Measurements from ENCODE around the gene DLL1.

DLL1 gene

GRCh38 chr6:170271771-170272314, 19.0 kb downstream of the DLL1 start:
- no peak for DNase-seq (ENCODE audit: insufficient read length, low spot score)
- TF ChIP-seq CTCF (IDR thresholded peaks at IDR 0.05; ENCODE audit: insufficient read depth, missing control alignments) = no peak
- no peak for FAIRE-seq

- DNase-seq (ENCODE audit: insufficient read length, low spot score) = no peak
- TF ChIP-seq CTCF (IDR thresholded peaks at IDR 0.05; ENCODE audit: insufficient read depth, missing control alignments) = no peak
- FAIRE-seq = no peak
These were observed 19.8 kb downstream of the DLL1 start for GRCh38 chr6:170270984-170271593.

- FAIRE-seq (no peak), DNase-seq (ENCODE audit: insufficient read length, low spot score) (no peak)
- no peak for TF ChIP-seq CTCF (IDR thresholded peaks at IDR 0.05; ENCODE audit: insufficient read depth, missing control alignments)
These were observed 20.9 kb downstream of the DLL1 start for GRCh38 chr6:170269846-170270541.

- TF ChIP-seq CTCF (IDR thresholded peaks at IDR 0.05; ENCODE audit: insufficient read depth, missing control alignments) = no peak
- DNase-seq (ENCODE audit: insufficient read length, low spot score) = no peak
- FAIRE-seq = no peak
These were observed 21.6 kb downstream of the DLL1 start for GRCh38 chr6:170269151-170269845.

- no peak for TF ChIP-seq CTCF (IDR thresholded peaks at IDR 0.05; ENCODE audit: insufficient read depth, missing control alignments)
- FAIRE-seq (no peak), DNase-seq (ENCODE audit: insufficient read length, low spot score) (no peak)
These were observed 22.4 kb downstream of the DLL1 start for GRCh38 chr6:170268216-170269129.

GRCh38 chr6:170267688-170268087, 23.2 kb downstream of the DLL1 start:
- FAIRE-seq (no peak), DNase-seq (ENCODE audit: insufficient read length, low spot score) (no peak)
- TF ChIP-seq CTCF (IDR thresholded peaks at IDR 0.05; ENCODE audit: insufficient read depth, missing control alignments) = no peak

Data from D721Med (cell line).